Endodermal cell (in vitro differentiated cells): ENCODE measurements around the gene HAAO. TPM values are rescaled to one million over a fixed set of nuclear protein-coding genes. Genes with fewer than 3 reads are reported as not detected.

ENCODE experiments used
- DNase-seq: peaks from one replicate; pipeline ENCODE4 v3.0.0-alpha.2; 2017
- H3K27ac ChIP-seq: 2 replicates; pipeline ENCODE4 v1.5.1; 2013; ENCODE audit warnings: mild to moderate bottlenecking, low read depth, low read length, moderate library complexity
- H3K27me3 ChIP-seq: 2 replicates; pipeline ENCODE4 v1.6.1; 2013; ENCODE audit warnings: mild to moderate bottlenecking, low read length, moderate library complexity; ENCODE audit not compliant: insufficient read depth, control insufficient read depth, poor library complexity, severe bottlenecking
- H3K36me3 ChIP-seq: 2 replicates; pipeline ENCODE4 v1.7.0; 2013; ENCODE audit warnings: mild to moderate bottlenecking, low read length, moderate library complexity; ENCODE audit not compliant: control insufficient read depth, insufficient read depth
- H3K4me1 ChIP-seq: one replicate; pipeline ENCODE4 v1.7.0; 2013; ENCODE audit warnings: low read length; ENCODE audit not compliant: control insufficient read depth, insufficient read depth
- H3K4me3 ChIP-seq: 2 replicates; pipeline ENCODE4 v1.5.1; 2013; ENCODE audit warnings: mild to moderate bottlenecking, low read length, moderate library complexity
- H3K9ac ChIP-seq: 2 replicates; pipeline ENCODE4 v1.6.1; 2013; ENCODE audit warnings: mild to moderate bottlenecking, low read length, moderate library complexity; ENCODE audit not compliant: poor library complexity, severe bottlenecking; ENCODE audit errors: extremely low read depth
- H3K9me3 ChIP-seq: 2 replicates; pipeline ENCODE4 v1.6.1; 2013; ENCODE audit warnings: mild to moderate bottlenecking, low read length, moderate library complexity; ENCODE audit not compliant: control insufficient read depth
- H3K27ac Mint-ChIP-seq: 2 replicates; pipeline ENCODE4 v1.8.0; 2020; ENCODE audit warnings: mixed read lengths
- H3K27me3 Mint-ChIP-seq: 2 replicates; pipeline ENCODE4 v1.8.0; 2021; ENCODE audit warnings: mild to moderate bottlenecking, mixed read lengths; ENCODE audit not compliant: insufficient read depth
- H3K36me3 Mint-ChIP-seq: 2 replicates; pipeline ENCODE4 v1.8.0; 2020; ENCODE audit warnings: low read depth, mixed read lengths
- H3K4me1 Mint-ChIP-seq: 2 replicates; pipeline ENCODE4 v1.8.0; 2020; ENCODE audit warnings: mixed read lengths
- H3K4me3 Mint-ChIP-seq: 2 replicates; pipeline ENCODE4 v1.8.0; 2020; ENCODE audit warnings: mild to moderate bottlenecking, moderate library complexity, mixed read lengths
- H3K9me3 Mint-ChIP-seq: 2 replicates; pipeline ENCODE4 v1.8.0; 2020; ENCODE audit warnings: mild to moderate bottlenecking, mixed read lengths
- WGBS, 2 experiments: methylation state at CpG; one replicate each; pipeline versions ENCODE4 v1.1.5 to v1.1.7; 2013; ENCODE audit warnings: missing lambda C conversion rate in 2 of 2, mixed read lengths in 1 of 2; ENCODE audit not compliant: insufficient coverage in 1 of 2, insufficient read length in 1 of 2; 5-methylcytosine and 5-hydroxymethylcytosine counted together
- total RNA-seq, 2 donors: library from RNA; stranded (reverse); fragmentation: NEBNext Ultra II Directional in 1 of 2; extraction: Animal tissue kit (Norgen Biotek cat#: 25700) in 1 of 2; gene quantifications; 2 replicates in 1 of 2; 3 replicates in 1 of 2; pipeline ENCODE4 v1.2.1, GENCODE V29; 2021
- TF ChIP-seq, protein P1 (sequence below): fragments of 200-600 bp; sonication (generic); conservative IDR thresholded peaks from 2 replicates; pipeline ENCODE4 v1.5.0; 2021; ENCODE audit warnings: antibody characterized with exemption, mild to moderate bottlenecking

Gene HAAO
- total RNA-seq, 2 donors from 2014 or later: 13.4 to 24.2 TPM

DNA sequence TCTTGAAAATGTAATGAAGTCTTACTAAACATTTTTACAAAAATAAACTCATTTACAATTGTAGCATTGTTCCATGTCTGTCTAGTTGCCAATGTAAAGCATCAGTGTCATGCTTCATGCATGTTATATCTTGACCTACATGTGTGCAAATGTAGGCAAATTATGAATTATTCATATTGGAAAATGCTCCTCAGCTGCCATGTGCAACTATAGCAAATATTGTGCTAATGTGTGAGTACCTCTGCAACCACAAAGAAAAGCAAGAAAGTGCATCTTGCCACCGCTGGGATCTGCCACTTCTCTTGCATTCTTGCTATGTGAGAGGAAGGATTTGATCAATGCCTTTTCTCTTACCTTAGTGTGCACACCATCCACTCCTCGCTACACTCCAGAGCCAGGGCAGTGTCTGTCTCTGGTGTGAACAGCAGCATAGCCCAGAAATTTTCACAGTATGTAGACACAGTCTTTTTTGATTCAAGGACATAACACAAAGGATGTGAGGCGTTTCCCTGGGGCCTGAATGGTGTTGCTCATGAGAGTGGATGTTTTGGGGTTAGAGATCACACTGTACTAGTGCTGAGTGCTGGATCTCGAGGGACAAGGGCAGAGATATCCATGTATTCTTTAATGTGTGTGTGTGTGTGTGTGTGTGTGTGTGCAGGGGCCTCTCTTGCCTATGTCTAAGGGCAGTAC lies 47.6 kb upstream of the HAAO start:
- H3K27me3 Mint-ChIP-seq: no peaks in the 10 kb centered on the region
- no peak for DNase-seq
- H3K36me3 ChIP-seq: no peaks in the 10 kb centered on the region
- H3K27ac Mint-ChIP-seq: no peak overlapping the region
- peaks cover 2% of the 10 kb centered on the region for H3K4me1 Mint-ChIP-seq
- TF ChIP-seq, protein P1, sequence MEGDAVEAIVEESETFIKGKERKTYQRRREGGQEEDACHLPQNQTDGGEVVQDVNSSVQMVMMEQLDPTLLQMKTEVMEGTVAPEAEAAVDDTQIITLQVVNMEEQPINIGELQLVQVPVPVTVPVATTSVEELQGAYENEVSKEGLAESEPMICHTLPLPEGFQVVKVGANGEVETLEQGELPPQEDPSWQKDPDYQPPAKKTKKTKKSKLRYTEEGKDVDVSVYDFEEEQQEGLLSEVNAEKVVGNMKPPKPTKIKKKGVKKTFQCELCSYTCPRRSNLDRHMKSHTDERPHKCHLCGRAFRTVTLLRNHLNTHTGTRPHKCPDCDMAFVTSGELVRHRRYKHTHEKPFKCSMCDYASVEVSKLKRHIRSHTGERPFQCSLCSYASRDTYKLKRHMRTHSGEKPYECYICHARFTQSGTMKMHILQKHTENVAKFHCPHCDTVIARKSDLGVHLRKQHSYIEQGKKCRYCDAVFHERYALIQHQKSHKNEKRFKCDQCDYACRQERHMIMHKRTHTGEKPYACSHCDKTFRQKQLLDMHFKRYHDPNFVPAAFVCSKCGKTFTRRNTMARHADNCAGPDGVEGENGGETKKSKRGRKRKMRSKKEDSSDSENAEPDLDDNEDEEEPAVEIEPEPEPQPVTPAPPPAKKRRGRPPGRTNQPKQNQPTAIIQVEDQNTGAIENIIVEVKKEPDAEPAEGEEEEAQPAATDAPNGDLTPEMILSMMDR: no peak
- no peak overlapping the region for H3K4me3 ChIP-seq
- H3K4me3 Mint-ChIP-seq: no peak overlapping the region
- H3K27ac ChIP-seq: peak overlapping the region; percentile 48
- H3K9me3 ChIP-seq: no peaks in the 10 kb centered on the region
- H3K9ac ChIP-seq: no peak overlapping the region
- no peaks in the 10 kb centered on the region for H3K27me3 ChIP-seq
- H3K9me3 Mint-ChIP-seq: peaks cover 2% of the 10 kb centered on the region
- no peaks in the 10 kb centered on the region for H3K36me3 Mint-ChIP-seq
- WGBS, 2 experiments: 86 to 94% methylated on average over 2 to 4 of the region's 4 CpGs
- H3K4me1 ChIP-seq: no peaks in the 10 kb centered on the region

- no peak overlapping the region for H3K9ac ChIP-seq
- Mint-ChIP-seq H3K9me3 (peaks cover 2% of the 10 kb centered on the region), H3K27ac (no peak overlapping the region), H3K27me3 (no peaks in the 10 kb centered on the region), H3K4me3 (no peak overlapping the region), H3K4me1 (no peaks in the 10 kb centered on the region), H3K36me3 (no peaks in the 10 kb centered on the region)
- H3K36me3 ChIP-seq: no peaks in the 10 kb centered on the region
- H3K9me3 ChIP-seq: no peaks in the 10 kb centered on the region
- H3K27ac ChIP-seq: no peak overlapping the region
- WGBS, 2 experiments: 94 to 96% methylated on average over 5 of the region's 5 CpGs
- H3K4me3 ChIP-seq: no peak overlapping the region
- DNase-seq: no peak
- H3K4me1 ChIP-seq: no peaks in the 10 kb centered on the region
- TF ChIP-seq, protein P1: no peak
- H3K27me3 ChIP-seq: no peaks in the 10 kb centered on the region
Measured at GRCh38 chr2:42838133-42838532, 45.8 kb upstream of the HAAO start.

GRCh38 chr2:42835577-42836371 lies 43.4 kb upstream of the HAAO start:
- Histone ChIP-seq H3K9me3 (no peaks in the 10 kb centered on the region), H3K4me3 (no peak overlapping the region), H3K9ac (no peak overlapping the region), H3K36me3 (no peaks in the 10 kb centered on the region), H3K27me3 (no peaks in the 10 kb centered on the region), H3K4me1 (no peaks in the 10 kb centered on the region), H3K27ac (no peak overlapping the region)
- Mint-ChIP-seq H3K27me3 (no peaks in the 10 kb centered on the region), H3K4me3 (no peak overlapping the region), H3K27ac (no peak overlapping the region), H3K9me3 (peaks cover 2% of the 10 kb centered on the region), H3K36me3 (no peaks in the 10 kb centered on the region), H3K4me1 (no peaks in the 10 kb centered on the region)
- 76 to 87% methylated on average over 3 to 5 of the region's 5 CpGs for WGBS, 2 experiments
- DNase-seq: no peak
- TF ChIP-seq, protein P1: no peak
